ENCODE measurements around the gene TMEM131.

TMEM131 gene

GRCh38 chr2:98015671-98016070 lies 19.9 kb upstream of the TMEM131 start:
- H3K9me3 ChIP-seq (ENCODE audit: control insufficient read depth, insufficient read depth, low read depth, low read length): no peaks in the 10 kb centered on the region
- H3K4me1 ChIP-seq (ENCODE audit: control insufficient read depth, insufficient read depth, low read length): no peaks in the 10 kb centered on the region
- H3K4me3 ChIP-seq (ENCODE audit: low read depth, low read length): no peak overlapping the region
- H3K36me3 ChIP-seq (ENCODE audit: control insufficient read depth in 2 of 2, insufficient read depth in 1 of 2, low read length in 2 of 2): no peaks in the 10 kb centered on the region
- H3K27ac ChIP-seq (ENCODE audit: extremely low read depth, low read depth, low read length): no peak overlapping the region
- TF ChIP-seq ZNF302 (tag by site-specific recombination; IDR thresholded peaks at IDR 0.05; ENCODE audit: low read depth) (no peak), ZNF341 (tag by site-specific recombination; IDR thresholded peaks at IDR 0.05; ENCODE audit: low read depth) (no peak), ZNF211 (tag by site-specific recombination; IDR thresholded peaks at IDR 0.05; ENCODE audit: low read depth) (no peak), YY2 (tag by site-specific recombination; IDR thresholded peaks at IDR 0.05) (no peak), SCRT1 (tag by site-specific recombination; IDR thresholded peaks at IDR 0.05; ENCODE audit: borderline replicate concordance) (no peak), ZSCAN30 (tag by site-specific recombination; IDR thresholded peaks at IDR 0.05) (no peak), HIC1 (tag by site-specific recombination; IDR thresholded peaks at IDR 0.05) (no peak), ZBTB6 (tag by site-specific recombination; IDR thresholded peaks at IDR 0.05) (no peak), GLIS1 (tag by site-specific recombination; IDR thresholded peaks at IDR 0.05) (no peak), ZNF280D (tag by site-specific recombination; IDR thresholded peaks at IDR 0.05) (no peak), ZNF214 (tag by site-specific recombination; IDR thresholded peaks at IDR 0.05; ENCODE audit: borderline replicate concordance) (no peak), ATF2 (tag by site-specific recombination; IDR thresholded peaks at IDR 0.05; ENCODE audit: low read depth) (no peak), ZNF155 (tag by site-specific recombination; IDR thresholded peaks at IDR 0.05) (no peak), ZNF266 (tag by site-specific recombination; IDR thresholded peaks at IDR 0.05; ENCODE audit: low read depth) (no peak), ZNF654 (tag by site-specific recombination; IDR thresholded peaks at IDR 0.05; ENCODE audit: low read depth) (no peak), BCL11A (tag by site-specific recombination; IDR thresholded peaks at IDR 0.05; ENCODE audit: low read depth) (no peak), ZSCAN4 (tag by site-specific recombination; IDR thresholded peaks at IDR 0.05) (no peak), ZNF239 (tag by site-specific recombination; IDR thresholded peaks at IDR 0.05) (no peak), ZBTB44 (tag by site-specific recombination; IDR thresholded peaks at IDR 0.05) (no peak)
- CTCF ChIA-PET: no interaction called here
- POLR2A ChIA-PET: no interaction called here

Data from HEK293 (cell line).